GM23248 (cell line): ENCODE data around the gene LY86.

ENCODE experiments used
- EZH2 ChIP-seq: fragments of 200-600 bp; sonication (generic); IDR thresholded peaks from 2 replicates; pipeline ENCODE4 v1.6.1; 2018; ENCODE audit warnings: antibody characterized with exemption, mild to moderate bottlenecking; ENCODE audit not compliant: insufficient read depth, poor library complexity, severe bottlenecking
- EZH2phosphoT487 ChIP-seq: fragments of 200-600 bp; sonication (generic); IDR thresholded peaks from 2 replicates; pipeline ENCODE4 v1.6.1; 2018; ENCODE audit warnings: antibody characterized with exemption, moderate library complexity, mild to moderate bottlenecking, low read depth; ENCODE audit not compliant: insufficient read depth

DNA sequence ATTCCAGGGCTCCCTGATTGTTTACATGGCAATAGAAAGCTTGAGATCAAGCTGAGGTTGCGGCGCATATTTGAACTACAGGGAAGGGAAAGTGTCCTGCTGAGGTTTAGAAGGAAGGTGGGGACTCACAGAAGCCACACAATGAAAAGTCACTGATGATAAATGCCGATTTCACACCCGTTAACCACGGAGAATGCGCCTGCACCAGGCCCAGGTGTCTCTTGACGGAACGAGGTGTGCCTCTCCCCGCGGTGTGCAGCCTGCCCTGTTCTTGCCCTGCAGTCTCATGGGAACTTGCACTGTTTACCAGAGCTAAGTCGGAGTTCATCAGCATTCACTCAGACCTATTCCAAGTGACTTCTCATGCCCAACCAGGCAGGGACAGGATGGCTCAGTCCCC is 90.3 kb downstream of the LY86 start:
- TF ChIP-seq EZH2 (no peak), EZH2phosphoT487 (no peak)
